Measurements from ENCODE around the gene HPD.

DNA sequence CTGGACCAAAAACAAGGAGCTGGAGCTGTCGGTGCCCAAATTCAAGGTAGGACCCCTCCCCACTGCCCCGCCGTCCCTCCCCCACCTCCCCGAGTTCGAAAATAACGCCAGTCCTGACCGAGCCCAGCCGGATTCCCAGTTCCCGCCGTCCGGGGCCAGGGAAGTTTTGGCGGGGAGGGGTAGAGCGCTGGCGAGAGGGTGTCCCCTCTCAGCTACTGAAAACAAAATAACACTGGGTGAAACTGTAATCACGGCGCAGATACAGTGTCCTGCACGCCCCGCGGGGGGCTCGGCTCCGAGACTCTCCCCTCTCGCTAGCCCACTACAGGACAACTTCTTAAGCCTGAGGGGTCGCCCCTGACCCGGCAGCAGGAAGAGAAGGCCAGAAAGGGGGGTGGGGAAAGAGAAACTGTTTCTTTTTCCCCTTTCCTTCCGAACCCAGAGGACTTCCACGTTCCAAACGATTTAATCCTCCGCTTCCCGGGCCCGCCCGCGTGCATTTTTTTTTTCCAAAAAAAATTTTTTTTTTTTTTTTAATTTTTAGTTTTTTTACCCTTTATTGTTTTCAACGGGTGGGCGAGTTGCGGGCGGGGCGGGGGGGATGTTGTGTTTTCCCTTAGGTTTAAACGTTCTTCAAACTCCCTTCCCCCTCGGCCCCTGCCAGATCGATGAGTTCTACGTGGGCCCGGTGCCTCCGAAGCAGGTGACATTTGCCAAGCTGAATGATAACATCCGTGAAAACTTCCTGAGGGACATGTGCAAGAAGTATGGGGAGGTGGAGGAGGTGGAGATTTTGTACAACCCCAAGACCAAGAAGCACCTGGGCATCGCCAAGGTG lies 53.3 kb downstream of the HPD start:
- TF ChIP-seq, protein P1, sequence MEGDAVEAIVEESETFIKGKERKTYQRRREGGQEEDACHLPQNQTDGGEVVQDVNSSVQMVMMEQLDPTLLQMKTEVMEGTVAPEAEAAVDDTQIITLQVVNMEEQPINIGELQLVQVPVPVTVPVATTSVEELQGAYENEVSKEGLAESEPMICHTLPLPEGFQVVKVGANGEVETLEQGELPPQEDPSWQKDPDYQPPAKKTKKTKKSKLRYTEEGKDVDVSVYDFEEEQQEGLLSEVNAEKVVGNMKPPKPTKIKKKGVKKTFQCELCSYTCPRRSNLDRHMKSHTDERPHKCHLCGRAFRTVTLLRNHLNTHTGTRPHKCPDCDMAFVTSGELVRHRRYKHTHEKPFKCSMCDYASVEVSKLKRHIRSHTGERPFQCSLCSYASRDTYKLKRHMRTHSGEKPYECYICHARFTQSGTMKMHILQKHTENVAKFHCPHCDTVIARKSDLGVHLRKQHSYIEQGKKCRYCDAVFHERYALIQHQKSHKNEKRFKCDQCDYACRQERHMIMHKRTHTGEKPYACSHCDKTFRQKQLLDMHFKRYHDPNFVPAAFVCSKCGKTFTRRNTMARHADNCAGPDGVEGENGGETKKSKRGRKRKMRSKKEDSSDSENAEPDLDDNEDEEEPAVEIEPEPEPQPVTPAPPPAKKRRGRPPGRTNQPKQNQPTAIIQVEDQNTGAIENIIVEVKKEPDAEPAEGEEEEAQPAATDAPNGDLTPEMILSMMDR (conservative IDR thresholded peaks at IDR 0.05 in 1 of 2, IDR thresholded peaks at IDR 0.05 in 1 of 2; ENCODE audit: low read depth in 1 of 2, low read length in 2 of 2), result no peak
- no peak for TF ChIP-seq EZH2 (IDR thresholded peaks at IDR 0.05; ENCODE audit: low read length, missing control alignments)

Data from fibroblast of lung (primary cell).